ENCODE measurements around the gene RNF44. TPM values are rescaled to one million over a fixed set of nuclear protein-coding genes. Genes with fewer than 3 reads are reported as not detected.

Gene RNF44
- total RNA-seq, 1 donor from 2014 or later: 24.1 TPM

DNA sequence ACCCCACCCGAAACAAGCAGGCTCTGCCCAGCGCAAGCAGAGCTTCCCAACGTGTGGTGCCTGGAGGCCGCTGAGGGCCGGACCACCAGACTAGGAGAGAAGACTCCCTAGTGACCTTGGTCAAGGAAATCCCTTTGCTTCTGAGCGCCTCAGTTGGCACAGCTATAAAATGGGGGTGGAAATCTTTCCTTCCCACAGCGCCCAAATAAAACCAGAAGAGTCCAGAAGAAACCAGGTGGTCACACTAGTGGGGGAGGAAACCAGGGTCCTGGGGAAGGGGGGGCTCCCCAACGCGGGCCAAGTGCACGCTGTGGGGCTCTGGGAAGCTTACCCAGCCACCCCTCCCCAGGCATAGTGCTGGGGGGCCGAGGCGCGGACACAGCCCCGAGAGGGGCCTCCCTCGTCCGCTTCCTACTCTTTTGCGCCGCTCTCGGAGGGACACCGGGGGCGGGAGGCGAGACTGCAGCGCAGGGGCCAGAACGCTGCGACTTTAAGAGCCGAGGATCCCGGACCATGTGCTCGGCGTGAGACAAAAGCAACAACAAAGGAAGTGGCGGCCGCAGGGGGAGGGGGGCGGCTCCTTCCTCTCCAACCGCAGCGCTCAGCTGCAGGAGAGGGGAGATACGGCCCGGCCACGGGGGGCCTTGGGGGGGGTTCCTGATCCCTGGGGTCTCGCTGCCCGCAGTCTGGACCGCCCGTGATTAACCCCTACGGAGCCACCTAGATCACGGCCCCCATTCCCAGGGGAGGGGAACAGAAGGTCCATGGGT lies 885 bp downstream of the RNF44 start:
- Histone ChIP-seq H3K27ac (peak overlapping the region; percentile 91 to 97), H3K27me3 (no peaks in the 10 kb centered on the region), H3K4me1 (peaks cover 10 to 39% of the 10 kb centered on the region in 2 donors), H3K9me3 (no peaks in the 10 kb centered on the region), H3K36me3 (peaks cover 9 to 12% of the 10 kb centered on the region in 2 donors), H3K4me3 (peak overlapping the region; percentile 76 to 85)
- intact Hi-C loops (cut with DNase I): loop anchor here (5.0 kb wide), 1 partner anchor 471 kb away; the partner anchor contains the start of gene UIMC1
- TF ChIP-seq, protein P1, sequence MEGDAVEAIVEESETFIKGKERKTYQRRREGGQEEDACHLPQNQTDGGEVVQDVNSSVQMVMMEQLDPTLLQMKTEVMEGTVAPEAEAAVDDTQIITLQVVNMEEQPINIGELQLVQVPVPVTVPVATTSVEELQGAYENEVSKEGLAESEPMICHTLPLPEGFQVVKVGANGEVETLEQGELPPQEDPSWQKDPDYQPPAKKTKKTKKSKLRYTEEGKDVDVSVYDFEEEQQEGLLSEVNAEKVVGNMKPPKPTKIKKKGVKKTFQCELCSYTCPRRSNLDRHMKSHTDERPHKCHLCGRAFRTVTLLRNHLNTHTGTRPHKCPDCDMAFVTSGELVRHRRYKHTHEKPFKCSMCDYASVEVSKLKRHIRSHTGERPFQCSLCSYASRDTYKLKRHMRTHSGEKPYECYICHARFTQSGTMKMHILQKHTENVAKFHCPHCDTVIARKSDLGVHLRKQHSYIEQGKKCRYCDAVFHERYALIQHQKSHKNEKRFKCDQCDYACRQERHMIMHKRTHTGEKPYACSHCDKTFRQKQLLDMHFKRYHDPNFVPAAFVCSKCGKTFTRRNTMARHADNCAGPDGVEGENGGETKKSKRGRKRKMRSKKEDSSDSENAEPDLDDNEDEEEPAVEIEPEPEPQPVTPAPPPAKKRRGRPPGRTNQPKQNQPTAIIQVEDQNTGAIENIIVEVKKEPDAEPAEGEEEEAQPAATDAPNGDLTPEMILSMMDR (IDR thresholded peaks at IDR 0.05): no peak
- DNase-seq (ENCODE audit: low spot score in 2 of 2): peak in 1 of 2 donors; percentile 89

DNA sequence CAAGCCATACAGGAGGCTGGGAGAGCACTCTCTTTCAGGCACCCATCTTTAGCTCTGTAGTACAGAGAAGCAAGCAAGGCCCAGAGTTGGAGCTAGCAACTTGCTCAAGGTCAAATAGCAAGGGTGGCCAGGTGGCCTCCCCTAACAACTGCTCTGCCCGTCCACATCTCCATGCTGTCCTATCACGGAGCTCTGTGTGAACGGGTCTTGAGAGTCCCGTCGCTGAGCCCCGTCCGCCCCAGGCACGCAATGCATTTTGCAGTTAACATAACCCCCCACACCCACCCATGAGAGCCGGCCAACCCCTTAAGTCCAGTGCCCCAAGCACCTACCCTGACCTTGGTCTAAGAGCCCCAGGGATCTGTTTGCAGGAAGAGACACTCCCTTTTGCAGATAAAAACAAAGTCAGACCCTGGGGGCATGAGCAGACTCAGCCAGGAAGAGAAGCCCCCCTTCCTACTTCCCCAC lies 1.5 kb downstream of the RNF44 start:
- Histone ChIP-seq H3K36me3 (peaks cover 15 to 18% of the 10 kb centered on the region in 2 donors), H3K4me3 (peak overlapping the region; percentile 76 to 85), H3K9me3 (no peaks in the 10 kb centered on the region), H3K27me3 (no peaks in the 10 kb centered on the region), H3K4me1 (peaks cover 10 to 39% of the 10 kb centered on the region in 2 donors), H3K27ac (peak overlapping the region; percentile 91 to 97)
- intact Hi-C loops (cut with DNase I): loop anchor here (5.0 kb wide), 1 partner anchor 472 kb away; the partner anchor contains the start of gene UIMC1
- no peak for DNase-seq (ENCODE audit: low spot score in 2 of 2)
- TF ChIP-seq, protein P1 (IDR thresholded peaks at IDR 0.05): no peak

DNA sequence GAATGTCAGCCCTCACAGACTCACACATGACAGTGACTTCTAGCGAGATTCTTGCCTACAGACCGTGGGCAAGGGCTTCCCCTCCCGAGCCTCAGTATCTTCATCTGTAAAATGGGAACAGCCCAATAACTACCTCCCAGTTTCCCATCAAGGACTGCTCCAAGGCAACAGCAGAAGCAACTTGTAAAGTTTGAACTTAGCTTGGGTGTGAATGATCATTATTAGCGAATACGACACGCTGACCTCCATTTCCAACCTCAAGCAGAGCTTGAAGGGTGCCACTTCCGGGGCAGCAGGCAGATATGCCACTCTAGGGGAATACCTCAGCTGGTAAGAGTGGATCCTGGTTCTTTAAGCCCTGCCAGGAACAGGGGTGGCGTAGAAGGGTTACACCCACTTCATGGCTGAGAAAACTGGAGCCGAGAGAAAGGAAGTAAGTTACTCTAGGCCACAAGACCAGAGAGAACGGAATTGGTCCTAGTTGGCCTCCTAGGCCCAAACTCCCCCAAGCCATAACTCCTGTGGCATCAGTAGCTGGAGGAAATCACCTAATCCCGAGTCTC lies 2.0 kb downstream of the RNF44 start:
- Histone ChIP-seq H3K27ac (peak overlapping the region; percentile 91 to 97), H3K27me3 (no peaks in the 10 kb centered on the region), H3K36me3 (peaks cover 20 to 23% of the 10 kb centered on the region in 2 donors), H3K9me3 (no peaks in the 10 kb centered on the region), H3K4me3 (peak overlapping the region; percentile 76 to 85), H3K4me1 (peaks cover 10 to 39% of the 10 kb centered on the region in 2 donors)
- intact Hi-C loops (cut with DNase I): loop anchor here (5.0 kb wide), 1 partner anchor 472 kb away; the partner anchor contains the start of gene UIMC1
- TF ChIP-seq, protein P1 (IDR thresholded peaks at IDR 0.05): no peak
- no peak for DNase-seq (ENCODE audit: low spot score in 2 of 2)

DNA sequence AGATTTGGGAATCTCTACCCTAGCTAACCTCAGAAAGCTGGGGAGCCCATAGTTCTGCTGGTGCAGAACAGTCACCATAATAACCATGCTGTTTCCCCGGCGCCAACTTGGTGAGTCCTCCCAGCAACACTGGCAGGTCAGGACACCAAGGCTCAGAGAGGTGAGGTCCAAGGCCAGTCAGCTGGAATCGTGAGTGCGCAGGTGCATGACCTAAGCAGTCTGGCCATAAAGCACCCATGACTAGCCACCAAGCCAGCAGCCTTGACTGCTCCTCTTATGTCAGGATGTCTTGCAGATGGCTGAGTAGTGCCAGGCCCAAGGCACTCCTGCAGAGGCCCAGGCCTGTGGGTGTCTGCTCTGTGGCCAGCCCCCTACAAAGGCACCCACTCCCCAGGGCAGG lies 2.6 kb downstream of the RNF44 start:
- intact Hi-C loops (cut with DNase I): loop anchor here (5.0 kb wide), 1 partner anchor 473 kb away; the partner anchor contains the start of gene UIMC1
- Histone ChIP-seq H3K9me3 (no peaks in the 10 kb centered on the region), H3K27me3 (no peaks in the 10 kb centered on the region), H3K4me1 (peaks cover 10 to 39% of the 10 kb centered on the region in 2 donors), H3K27ac (peak overlapping the region; percentile 91 to 97), H3K36me3 (peaks cover 26 to 28% of the 10 kb centered on the region in 2 donors), H3K4me3 (peak overlapping the region; percentile 76 to 85)
- TF ChIP-seq, protein P1 (IDR thresholded peaks at IDR 0.05): no peak
- DNase-seq (ENCODE audit: low spot score in 2 of 2): no peak

DNA sequence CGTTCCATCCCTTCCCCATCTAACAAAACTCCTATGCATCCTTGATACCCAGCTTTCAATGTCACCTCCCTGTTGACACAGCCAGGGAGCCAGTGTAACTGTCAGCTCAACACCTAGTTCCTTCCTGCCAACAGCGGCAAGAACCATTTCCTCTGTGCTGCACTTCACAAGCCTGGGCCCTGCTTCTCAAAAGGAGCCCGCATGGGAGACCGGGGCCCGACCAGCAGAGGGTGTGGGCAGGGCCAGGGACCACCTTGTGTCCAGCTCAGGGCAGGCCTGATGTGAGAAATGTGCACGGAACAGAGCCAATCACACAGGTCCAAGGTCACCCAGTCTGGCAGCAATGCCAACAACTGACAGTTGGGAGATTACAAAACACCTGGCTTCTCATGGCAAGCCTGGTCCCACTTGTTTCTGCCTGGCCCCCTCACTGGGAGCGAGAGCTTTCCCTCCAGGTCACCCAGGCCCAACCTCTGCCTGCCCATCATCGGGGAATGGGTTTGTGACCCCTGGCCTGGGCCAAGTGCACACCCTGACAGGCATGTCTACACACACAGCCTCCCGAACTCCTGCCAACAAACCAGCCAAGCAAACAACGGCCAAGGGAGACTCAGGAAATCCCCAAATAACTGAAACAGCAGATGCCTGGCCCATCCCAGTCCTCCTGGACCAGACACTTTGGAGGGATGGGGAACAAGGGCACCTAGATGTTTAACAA lies 3.1 kb downstream of the RNF44 start:
- peak overlapping the region; percentile 7 to 85 for H3K4me3 ChIP-seq
- peaks cover 31 to 34% of the 10 kb centered on the region in 2 donors for H3K36me3 ChIP-seq
- no peak for DNase-seq (ENCODE audit: low spot score in 2 of 2)
- intact Hi-C loops (cut with DNase I): no loop called here
- peak overlapping the region; percentile 6 to 91 for H3K27ac ChIP-seq
- H3K4me1 ChIP-seq: peaks cover 10 to 39% of the 10 kb centered on the region in 2 donors
- TF ChIP-seq, protein P1 (IDR thresholded peaks at IDR 0.05): no peak
- H3K9me3 ChIP-seq: no peaks in the 10 kb centered on the region
- H3K27me3 ChIP-seq: no peaks in the 10 kb centered on the region
